Activated T-helper 2 cell treated with anti-CD3 and anti-CD28 coated beads, Interferon-gamma antibody, Interleukin-2, Interleukin-4, amounts not matched to agents 10 μg/mL and 5 μg/mL and 100 μg/mL, durations not matched to agents 14 hours and 24 hours and 36 hours (primary cell): ENCODE data around the gene TPPP3. TPM values are rescaled to one million over a fixed set of nuclear protein-coding genes. Genes with fewer than 3 reads are reported as not detected.

ENCODE experiments used
- DNase-seq: peaks from one replicate; pipeline ENCODE4 v3.0.0; 2021; ENCODE audit warnings: low spot score
- H3K27ac Mint-ChIP-seq: one replicate; pipeline ENCODE4 v1.8.0; 2021; ENCODE audit warnings: mixed read lengths
- H3K27me3 Mint-ChIP-seq: one replicate; pipeline ENCODE4 v1.8.0; 2021; ENCODE audit warnings: low read depth, mixed read lengths
- H3K36me3 Mint-ChIP-seq: one replicate; pipeline ENCODE4 v1.8.0; 2021; ENCODE audit warnings: low read depth, mixed read lengths
- H3K4me1 Mint-ChIP-seq: one replicate; pipeline ENCODE4 v1.8.0; 2021; ENCODE audit warnings: low read depth, mixed read lengths
- H3K4me3 Mint-ChIP-seq: one replicate; pipeline ENCODE4 v1.8.0; 2021; ENCODE audit warnings: low read depth, mild to moderate bottlenecking, moderate library complexity, mixed read lengths
- H3K9me3 Mint-ChIP-seq: one replicate; pipeline ENCODE4 v1.8.0; 2021; ENCODE audit warnings: mixed read lengths
- intact Hi-C: fragments of 100-400 bp; cut with micrococcal nuclease; formaldehyde crosslinking; loops from one replicate; pipeline ENCODE4 v1.15.1; 2023
- total RNA-seq: library from RNA; stranded (reverse); gene quantifications from 2 replicates; pipeline ENCODE4 v1.2.3, GENCODE V29; 2022

Gene TPPP3
- not detected in 2 replicates for total RNA-seq

GRCh38 chr16:67393111-67393787 is at the start of gene TPPP3:
Gene TPPP3 (minus strand): TSS chr16:67393498. CDS start chr16:67391111, 2,387 bp downstream.
- Mint-ChIP-seq H3K9me3 (no peaks in the 10 kb centered on the region), H3K4me1 (peaks cover 4% of the 10 kb centered on the region), H3K4me3 (peak within 1 kb of the TSS; percentile 13), H3K27me3 (peaks cover 42% of the 10 kb centered on the region), H3K27ac (no peak within 1 kb of the TSS), H3K36me3 (no peaks in the 10 kb centered on the region)
- intact Hi-C loops: no loop called here
- peak; percentile 32 for DNase-seq

- intact Hi-C loops: no loop called here
- no peak overlapping the region for H3K27ac Mint-ChIP-seq
- no peak overlapping the region for H3K4me3 Mint-ChIP-seq
- H3K4me1 Mint-ChIP-seq: peaks cover 3% of the 10 kb centered on the region
- H3K27me3 Mint-ChIP-seq: no peaks in the 10 kb centered on the region
- peaks cover 9% of the 10 kb centered on the region for H3K36me3 Mint-ChIP-seq
- DNase-seq: no peak
- H3K9me3 Mint-ChIP-seq: no peaks in the 10 kb centered on the region
Measured at GRCh38 chr16:67442581-67443255, 49.4 kb upstream of the TPPP3 start.

GRCh38 chr16:67441907-67442306 is 48.6 kb upstream of the TPPP3 start:
- no peaks in the 10 kb centered on the region for H3K9me3 Mint-ChIP-seq
- no peaks in the 10 kb centered on the region for H3K27me3 Mint-ChIP-seq
- intact Hi-C loops: no loop called here
- H3K36me3 Mint-ChIP-seq: peaks cover 9% of the 10 kb centered on the region
- H3K4me3 Mint-ChIP-seq: no peak overlapping the region
- no peak for DNase-seq
- H3K27ac Mint-ChIP-seq: no peak overlapping the region
- no peaks in the 10 kb centered on the region for H3K4me1 Mint-ChIP-seq

- Mint-ChIP-seq H3K4me1 (no peaks in the 10 kb centered on the region), H3K36me3 (peaks cover 9% of the 10 kb centered on the region), H3K27ac (no peak overlapping the region), H3K27me3 (no peaks in the 10 kb centered on the region), H3K9me3 (no peaks in the 10 kb centered on the region), H3K4me3 (no peak overlapping the region)
- DNase-seq: no peak
- intact Hi-C loops: no loop called here
Measured at GRCh38 chr16:67441271-67441753, 48.0 kb upstream of the TPPP3 start.

GRCh38 chr16:67438824-67439393 is 45.6 kb upstream of the TPPP3 start:
- Mint-ChIP-seq H3K27ac (peak overlapping the region; percentile 59), H3K36me3 (peaks cover 9% of the 10 kb centered on the region), H3K4me1 (no peaks in the 10 kb centered on the region), H3K4me3 (no peak overlapping the region), H3K9me3 (no peaks in the 10 kb centered on the region), H3K27me3 (no peaks in the 10 kb centered on the region)
- intact Hi-C loops: no loop called here
- DNase-seq: no peak

- H3K27ac Mint-ChIP-seq: no peak overlapping the region
Measured at GRCh38 chr16:67438098-67438791, 44.9 kb upstream of the TPPP3 start.

GRCh38 chr16:67437513-67437912 is 44.2 kb upstream of the TPPP3 start:
- no peak for DNase-seq
- peaks cover 9% of the 10 kb centered on the region for H3K36me3 Mint-ChIP-seq
- intact Hi-C loops: no loop called here
- H3K9me3 Mint-ChIP-seq: no peaks in the 10 kb centered on the region
- H3K4me1 Mint-ChIP-seq: no peaks in the 10 kb centered on the region
- no peak overlapping the region for H3K4me3 Mint-ChIP-seq
- peaks cover 5% of the 10 kb centered on the region for H3K27me3 Mint-ChIP-seq
- H3K27ac Mint-ChIP-seq: no peak overlapping the region

More at GRCh38 chr16:67438098-67438791, 44.9 kb upstream of the TPPP3 start:
- Mint-ChIP-seq H3K4me1 (no peaks in the 10 kb centered on the region), H3K36me3 (peaks cover 9% of the 10 kb centered on the region), H3K9me3 (no peaks in the 10 kb centered on the region), H3K4me3 (no peak overlapping the region), H3K27me3 (peaks cover 2% of the 10 kb centered on the region)
- intact Hi-C loops: no loop called here
- no peak for DNase-seq

GRCh38 chr16:67436640-67437193 is 43.4 kb upstream of the TPPP3 start:
- peaks cover 9% of the 10 kb centered on the region for H3K36me3 Mint-ChIP-seq

GRCh38 chr16:67435758-67436164 is 42.5 kb upstream of the TPPP3 start:
- H3K27me3 Mint-ChIP-seq: peaks cover 15% of the 10 kb centered on the region
- H3K36me3 Mint-ChIP-seq: peaks cover 9% of the 10 kb centered on the region
- peaks cover 3% of the 10 kb centered on the region for H3K4me1 Mint-ChIP-seq
- H3K4me3 Mint-ChIP-seq: no peak overlapping the region
- no peak overlapping the region for H3K27ac Mint-ChIP-seq
- H3K9me3 Mint-ChIP-seq: no peaks in the 10 kb centered on the region
- intact Hi-C loops: no loop called here
- DNase-seq: no peak

More at GRCh38 chr16:67436640-67437193, 43.4 kb upstream of the TPPP3 start:
- DNase-seq: no peak
- H3K27me3 Mint-ChIP-seq: peaks cover 11% of the 10 kb centered on the region
- no peaks in the 10 kb centered on the region for H3K9me3 Mint-ChIP-seq
- no peak overlapping the region for H3K27ac Mint-ChIP-seq
- H3K4me3 Mint-ChIP-seq: no peak overlapping the region
- H3K4me1 Mint-ChIP-seq: no peaks in the 10 kb centered on the region
- intact Hi-C loops: no loop called here

- Mint-ChIP-seq H3K9me3 (no peaks in the 10 kb centered on the region), H3K4me3 (no peak overlapping the region), H3K36me3 (peaks cover 2% of the 10 kb centered on the region), H3K4me1 (peaks cover 5% of the 10 kb centered on the region), H3K27me3 (peaks cover 33% of the 10 kb centered on the region), H3K27ac (no peak overlapping the region)
- no peak for DNase-seq
- intact Hi-C loops: no loop called here
Measured at GRCh38 chr16:67433131-67433719, 39.9 kb upstream of the TPPP3 start.

- intact Hi-C loops: no loop called here
- Mint-ChIP-seq H3K27me3 (peaks cover 33% of the 10 kb centered on the region), H3K36me3 (no peaks in the 10 kb centered on the region), H3K4me1 (peaks cover 5% of the 10 kb centered on the region), H3K9me3 (no peaks in the 10 kb centered on the region), H3K4me3 (peak overlapping the region; percentile 11), H3K27ac (no peak overlapping the region)
- DNase-seq: no peak
Measured at GRCh38 chr16:67432506-67432890, 39.2 kb upstream of the TPPP3 start.

GRCh38 chr16:67431775-67432505 is 38.6 kb upstream of the TPPP3 start:
- Mint-ChIP-seq H3K36me3 (no peaks in the 10 kb centered on the region), H3K27me3 (peaks cover 37% of the 10 kb centered on the region), H3K4me1 (peaks cover 5% of the 10 kb centered on the region), H3K27ac (no peak overlapping the region), H3K9me3 (no peaks in the 10 kb centered on the region), H3K4me3 (peak overlapping the region; percentile 38)
- intact Hi-C loops: no loop called here
- no peak for DNase-seq
